Thyroid gland (tissue), 4 donors: Measurements from ENCODE around the gene JMY.

Experiments used
- POLR2A ChIP-seq, 2 donors: fragments of 450-650 bp; IDR thresholded peaks; one replicate each; pipeline ENCODE4 v1.6.1; 2017; ENCODE audit warnings: antibody characterized with exemption in 2 of 2, mild to moderate bottlenecking in 2 of 2, moderate library complexity in 1 of 2
- TF ChIP-seq, protein P1 (sequence below), 6 experiments: fragments of 200-600 bp in 3 of 6; fragments of 450-650 bp in 3 of 6; sonication (generic) in 3 of 6; IDR thresholded peaks; one replicate each; pipeline ENCODE4 v1.5.1; 2016 to 2019; ENCODE audit warnings: antibody characterized with exemption in 6 of 6, mild to moderate bottlenecking in 2 of 6, inconsistent platforms in 1 of 6, moderate library complexity in 1 of 6

DNA sequence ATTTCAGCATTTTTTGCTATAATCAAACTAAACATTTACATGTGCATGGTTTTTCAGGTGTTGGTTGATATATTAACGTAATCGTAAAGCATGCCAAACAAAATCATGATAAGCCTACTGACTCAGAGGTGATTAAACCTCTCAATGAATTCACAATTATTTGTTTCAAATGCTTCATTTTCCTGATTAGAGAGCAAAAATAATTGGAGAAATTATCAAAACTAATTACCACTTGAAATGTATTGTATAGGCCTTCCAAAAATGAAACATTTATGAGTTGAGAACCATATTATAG, 45.7 kb upstream of the JMY start:
- TF ChIP-seq, protein P1, sequence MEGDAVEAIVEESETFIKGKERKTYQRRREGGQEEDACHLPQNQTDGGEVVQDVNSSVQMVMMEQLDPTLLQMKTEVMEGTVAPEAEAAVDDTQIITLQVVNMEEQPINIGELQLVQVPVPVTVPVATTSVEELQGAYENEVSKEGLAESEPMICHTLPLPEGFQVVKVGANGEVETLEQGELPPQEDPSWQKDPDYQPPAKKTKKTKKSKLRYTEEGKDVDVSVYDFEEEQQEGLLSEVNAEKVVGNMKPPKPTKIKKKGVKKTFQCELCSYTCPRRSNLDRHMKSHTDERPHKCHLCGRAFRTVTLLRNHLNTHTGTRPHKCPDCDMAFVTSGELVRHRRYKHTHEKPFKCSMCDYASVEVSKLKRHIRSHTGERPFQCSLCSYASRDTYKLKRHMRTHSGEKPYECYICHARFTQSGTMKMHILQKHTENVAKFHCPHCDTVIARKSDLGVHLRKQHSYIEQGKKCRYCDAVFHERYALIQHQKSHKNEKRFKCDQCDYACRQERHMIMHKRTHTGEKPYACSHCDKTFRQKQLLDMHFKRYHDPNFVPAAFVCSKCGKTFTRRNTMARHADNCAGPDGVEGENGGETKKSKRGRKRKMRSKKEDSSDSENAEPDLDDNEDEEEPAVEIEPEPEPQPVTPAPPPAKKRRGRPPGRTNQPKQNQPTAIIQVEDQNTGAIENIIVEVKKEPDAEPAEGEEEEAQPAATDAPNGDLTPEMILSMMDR (IDR thresholded peaks at IDR 0.05), result no peak
- no peak for TF ChIP-seq POLR2A (IDR thresholded peaks at IDR 0.05)
